NCI-H524 treated with DMSO at 0.1 percent for 48 hours (cell line): ENCODE results near the gene VPS39.

ENCODE experiments used
- DNase-seq: peaks from one replicate; lab custom pipeline; 2025; lab: John Stamatoyannopoulos, UW

VPS39 gene

GRCh38 chr15:42157981-42158765 lies 49.9 kb downstream of the VPS39 start:
- no peak for DNase-seq

- DNase-seq: no peak
These were observed 50.7 kb downstream of the VPS39 start for GRCh38 chr15:42157381-42157780.

- DNase-seq: no peak
These were observed 51.7 kb downstream of the VPS39 start, which contains the start of gene PLA2G4F for GRCh38 chr15:42156243-42156922. TSS of gene PLA2G4F (minus strand) at chr15:42156636. CDS start at chr15:42156549, 87 bp downstream.

GRCh38 chr15:42155546-42156242 lies 52.4 kb downstream of the VPS39 start:
- DNase-seq: no peak

- DNase-seq: no peak
These were observed 53.1 kb downstream of the VPS39 start for GRCh38 chr15:42154956-42155355.

GRCh38 chr15:42154212-42154941 lies 53.7 kb downstream of the VPS39 start:
- DNase-seq: no peak

- no peak for DNase-seq
These were observed 54.3 kb downstream of the VPS39 start for GRCh38 chr15:42153874-42154211.

- DNase-seq: no peak
These were observed 55.0 kb downstream of the VPS39 start for GRCh38 chr15:42152921-42153698.

- no peak for DNase-seq
These were observed 55.7 kb downstream of the VPS39 start for GRCh38 chr15:42152196-42152920.

- no peak for DNase-seq
These were observed 56.4 kb downstream of the VPS39 start for GRCh38 chr15:42151736-42152135.

GRCh38 chr15:42151141-42151561 lies 57.0 kb downstream of the VPS39 start:
- DNase-seq: no peak

GRCh38 chr15:42150219-42150970 lies 57.7 kb downstream of the VPS39 start:
- no peak for DNase-seq

- no peak for DNase-seq
These were observed 58.4 kb downstream of the VPS39 start for GRCh38 chr15:42149493-42150218.

- no peak for DNase-seq
These were observed 59.2 kb downstream of the VPS39 start for GRCh38 chr15:42148808-42149492.

- no peak for DNase-seq
These were observed 60.7 kb downstream of the VPS39 start for GRCh38 chr15:42147431-42147735.

- DNase-seq: no peak
These were observed 61.3 kb downstream of the VPS39 start for GRCh38 chr15:42146551-42147430.

GRCh38 chr15:42145546-42146455 lies 62.3 kb downstream of the VPS39 start:
- DNase-seq: no peak
